ENCODE results near the gene DDX24. TPM values are rescaled to one million over a fixed set of nuclear protein-coding genes. Genes with fewer than 3 reads are reported as not detected.

The DDX24 gene
- total RNA-seq, 1 donor from 2014 or later, result 149 TPM

- Mint-ChIP-seq H3K27me3 (ENCODE audit: low read depth) (peaks cover 8% of the 10 kb centered on the region), H3K4me3 (ENCODE audit: unreplicated experiment) (no peak overlapping the region), H3K4me1 (ENCODE audit: low read depth) (peaks cover 15% of the 10 kb centered on the region), H3K27ac (ENCODE audit: unreplicated experiment) (no peak overlapping the region), H3K36me3 (ENCODE audit: low read depth) (no peaks in the 10 kb centered on the region), H3K9me3 (ENCODE audit: low read depth) (no peaks in the 10 kb centered on the region)
- no peak for DNase-seq (ENCODE audit: low spot score)
- TF ChIP-seq CTCF (IDR thresholded peaks at IDR 0.05), result no peak
Observed at GRCh38 chr14:94111276-94112095, 30.5 kb upstream of the DDX24 start.

- DNase-seq (ENCODE audit: low spot score), result no peak
- no peak for TF ChIP-seq CTCF (IDR thresholded peaks at IDR 0.05)
- Mint-ChIP-seq H3K9me3 (ENCODE audit: low read depth) (no peaks in the 10 kb centered on the region), H3K4me1 (ENCODE audit: low read depth) (peaks cover 15% of the 10 kb centered on the region), H3K27ac (ENCODE audit: unreplicated experiment) (no peak within 1 kb of the TSS), H3K27me3 (ENCODE audit: low read depth) (peaks cover 3% of the 10 kb centered on the region), H3K4me3 (ENCODE audit: unreplicated experiment) (no peak within 1 kb of the TSS), H3K36me3 (ENCODE audit: low read depth) (no peaks in the 10 kb centered on the region)
Observed at GRCh38 chr14:94110552-94111181, 29.7 kb upstream of the DDX24 start, which contains the start of gene IFI27. Gene IFI27 (plus strand): TSS chr14:94110736.

GRCh38 chr14:94109915-94110250 is 28.9 kb upstream of the DDX24 start:
- H3K9me3 Mint-ChIP-seq (ENCODE audit: low read depth), result no peaks in the 10 kb centered on the region
- no peak overlapping the region for H3K27ac Mint-ChIP-seq (ENCODE audit: unreplicated experiment)
- H3K4me3 Mint-ChIP-seq (ENCODE audit: unreplicated experiment), result no peak overlapping the region
- no peaks in the 10 kb centered on the region for H3K27me3 Mint-ChIP-seq (ENCODE audit: low read depth)
- no peak for TF ChIP-seq CTCF (IDR thresholded peaks at IDR 0.05)
- peaks cover 8% of the 10 kb centered on the region for H3K4me1 Mint-ChIP-seq (ENCODE audit: low read depth)
- no peaks in the 10 kb centered on the region for H3K36me3 Mint-ChIP-seq (ENCODE audit: low read depth)
- no peak for DNase-seq (ENCODE audit: low spot score)

- Mint-ChIP-seq H3K27ac (ENCODE audit: unreplicated experiment) (no peak overlapping the region), H3K36me3 (ENCODE audit: low read depth) (peaks cover 2% of the 10 kb centered on the region), H3K4me1 (ENCODE audit: low read depth) (peaks cover 20% of the 10 kb centered on the region), H3K4me3 (ENCODE audit: unreplicated experiment) (no peak overlapping the region), H3K9me3 (ENCODE audit: low read depth) (no peaks in the 10 kb centered on the region), H3K27me3 (ENCODE audit: low read depth) (no peaks in the 10 kb centered on the region)
- DNase-seq (ENCODE audit: low spot score), result no peak
- no peak for TF ChIP-seq CTCF (IDR thresholded peaks at IDR 0.05)
Observed at GRCh38 chr14:94104731-94105130, 23.7 kb upstream of the DDX24 start.

GRCh38 chr14:94103554-94104150 is 22.6 kb upstream of the DDX24 start:
- Mint-ChIP-seq H3K36me3 (ENCODE audit: low read depth) (peaks cover 4% of the 10 kb centered on the region), H3K27ac (ENCODE audit: unreplicated experiment) (no peak overlapping the region), H3K4me1 (ENCODE audit: low read depth) (peaks cover 20% of the 10 kb centered on the region), H3K27me3 (ENCODE audit: low read depth) (no peaks in the 10 kb centered on the region), H3K9me3 (ENCODE audit: low read depth) (no peaks in the 10 kb centered on the region), H3K4me3 (ENCODE audit: unreplicated experiment) (no peak overlapping the region)
- no peak for DNase-seq (ENCODE audit: low spot score)
- TF ChIP-seq CTCF (IDR thresholded peaks at IDR 0.05), result no peak

All from chondrocyte (in vitro differentiated cells).